GM19240 (cell line): Measurements from ENCODE around the gene ZNF343.

Experiments used
- DNase-seq: peaks from one replicate; pipeline ENCODE4 v3.0.0; 2011; ENCODE audit warnings: low spot score; ENCODE audit not compliant: insufficient read length

ZNF343 gene

GRCh38 chr20:2473516-2473915 lies 35.2 kb downstream of the ZNF343 start:
- no peak for DNase-seq

GRCh38 chr20:2470423-2471193 lies 38.1 kb downstream of the ZNF343 start, which contains the start of gene SNRPB:
Gene SNRPB, minus strand, starts transcription at chr20:2470789. Its CDS starts 99 bp downstream, at chr20:2470690.
- peak; percentile 94 for DNase-seq

GRCh38 chr20:2469991-2470422 lies 38.7 kb downstream of the ZNF343 start:
- peak; percentile 62 for DNase-seq

- DNase-seq = no peak
Observed at GRCh38 chr20:2468581-2469407, 39.9 kb downstream of the ZNF343 start.

GRCh38 chr20:2467412-2467811 lies 41.3 kb downstream of the ZNF343 start:
- no peak for DNase-seq

GRCh38 chr20:2465100-2465499 lies 43.6 kb downstream of the ZNF343 start:
- DNase-seq = no peak

- DNase-seq = no peak
Observed at GRCh38 chr20:2463616-2464365, 44.9 kb downstream of the ZNF343 start.

GRCh38 chr20:2462484-2462883 lies 46.2 kb downstream of the ZNF343 start:
- no peak for DNase-seq

- DNase-seq = no peak
Observed at GRCh38 chr20:2460752-2461424, 47.8 kb downstream of the ZNF343 start.

- no peak for DNase-seq
Observed at GRCh38 chr20:2459981-2460751, 48.5 kb downstream of the ZNF343 start.

- DNase-seq = no peak
Observed at GRCh38 chr20:2458919-2459499, 49.7 kb downstream of the ZNF343 start.

- DNase-seq = no peak
Observed at GRCh38 chr20:2455771-2456497, 52.8 kb downstream of the ZNF343 start.

- DNase-seq = no peak
Observed at GRCh38 chr20:2453792-2454191, 54.9 kb downstream of the ZNF343 start.

GRCh38 chr20:2451939-2452732 lies 56.6 kb downstream of the ZNF343 start:
- peak; percentile 33 for DNase-seq

GRCh38 chr20:2451422-2451821 lies 57.3 kb downstream of the ZNF343 start:
- no peak for DNase-seq

- no peak for DNase-seq
Observed at GRCh38 chr20:2449386-2449785, 59.3 kb downstream of the ZNF343 start.

GRCh38 chr20:2446845-2447244 lies 61.9 kb downstream of the ZNF343 start:
- DNase-seq = no peak
